Smooth muscle cell (in vitro differentiated cells): ENCODE data around the gene MAPK8. TPM values are rescaled to one million over a fixed set of nuclear protein-coding genes. Genes with fewer than 3 reads are reported as not detected.

Experiments
- DNase-seq: peaks from one replicate; lab custom pipeline; 2025; ENCODE audit not compliant: unreplicated experiment; lab: John Stamatoyannopoulos, UW
- H2AFZ ChIP-seq: fragments of 200-600 bp; sonication (generic); 2 replicates; pipeline ENCODE4 v1.6.0; 2016; ENCODE audit warnings: antibody characterized with exemption, low read depth, mild to moderate bottlenecking
- H3F3A ChIP-seq: fragments of 200-600 bp; sonication (generic); 2 replicates; pipeline ENCODE4 v1.6.0; 2017; ENCODE audit warnings: antibody characterized with exemption, low read depth
- H3K27ac ChIP-seq: fragments of 200-600 bp; sonication (generic); 2 replicates; pipeline ENCODE4 v1.5.1; 2016; ENCODE audit warnings: low read depth, mild to moderate bottlenecking
- H3K27me3 ChIP-seq: fragments of 200-600 bp; sonication (generic); 2 replicates; pipeline ENCODE4 v1.6.1; 2016; ENCODE audit warnings: low read depth, mild to moderate bottlenecking
- H3K36me3 ChIP-seq: fragments of 200-600 bp; sonication (generic); 2 replicates; pipeline ENCODE4 v1.5.1; 2016; ENCODE audit warnings: low read depth
- H3K4me1 ChIP-seq: fragments of 200-600 bp; sonication (generic); 2 replicates; pipeline ENCODE4 v1.5.1; 2016; ENCODE audit warnings: low read depth
- H3K4me2 ChIP-seq: fragments of 200-600 bp; sonication (generic); 2 replicates; pipeline ENCODE4 v1.6.0; 2016; ENCODE audit warnings: mild to moderate bottlenecking
- H3K4me3 ChIP-seq: fragments of 200-600 bp; sonication (generic); 2 replicates; pipeline ENCODE4 v1.5.1; 2016; ENCODE audit warnings: mild to moderate bottlenecking
- H3K79me2 ChIP-seq: fragments of 200-600 bp; sonication (generic); 2 replicates; pipeline ENCODE4 v1.6.0; 2016; ENCODE audit warnings: low read depth, mild to moderate bottlenecking
- H3K9ac ChIP-seq: fragments of 200-600 bp; sonication (generic); 2 replicates; pipeline ENCODE4 v1.6.0; 2016; ENCODE audit warnings: low read depth
- H3K9me3 ChIP-seq: fragments of 200-600 bp; sonication (generic); replicated peaks from 2 replicates; pipeline ENCODE4 v1.5.1; 2016; ENCODE audit warnings: low read depth
- H4K20me1 ChIP-seq: fragments of 200-600 bp; sonication (generic); 2 replicates; pipeline ENCODE4 v1.6.0; 2016; ENCODE audit warnings: low read depth
- WGBS: methylation state at CpG from one replicate; pipeline ENCODE4 v1.1.7; 2016; ENCODE audit warnings: low lambda C conversion rate; 5-methylcytosine and 5-hydroxymethylcytosine counted together
- polyA plus RNA-seq: library from polyadenylated mRNA; unstranded; fragments of >200 nt; fragmentation: Nextera tagmentation; extraction: Ambion mirVana; gene quantifications from 2 replicates; pipeline ENCODE4 v1.2.1, GENCODE V29; 2016
- total RNA-seq: library from RNA; depleted of rRNA; stranded (reverse); fragments of >200 nt; gene quantifications from 2 replicates; pipeline ENCODE4 v1.2.3, GENCODE V29; 2014
- TF ChIP-seq, protein P1 (sequence below): fragments of 200-600 bp; sonication (generic); IDR thresholded peaks from 2 replicates; pipeline ENCODE4 v1.5.1; 2017; ENCODE audit warnings: borderline replicate concordance, mild to moderate bottlenecking, antibody characterized with exemption; ENCODE audit not compliant: insufficient read depth, poor library complexity, severe bottlenecking

Gene MAPK8
- total and polyA plus RNA-seq, 2 experiments from 2014 or later, result 13.1 to 45.5 TPM

- Histone ChIP-seq H3K36me3 (no peaks in the 10 kb centered on the region), H3K4me2 (no peak overlapping the region), H3K27me3 (no peaks in the 10 kb centered on the region), H2AFZ (no peak overlapping the region), H4K20me1 (peaks cover 60% of the 10 kb centered on the region), H3K9me3 (no peaks in the 10 kb centered on the region), H3K27ac (no peak overlapping the region), H3F3A (peaks cover 3% of the 10 kb centered on the region), H3K4me3 (no peak overlapping the region), H3K79me2 (peaks cover 24% of the 10 kb centered on the region), H3K9ac (no peak overlapping the region), H3K4me1 (peaks cover 9% of the 10 kb centered on the region)
- TF ChIP-seq, protein P1, sequence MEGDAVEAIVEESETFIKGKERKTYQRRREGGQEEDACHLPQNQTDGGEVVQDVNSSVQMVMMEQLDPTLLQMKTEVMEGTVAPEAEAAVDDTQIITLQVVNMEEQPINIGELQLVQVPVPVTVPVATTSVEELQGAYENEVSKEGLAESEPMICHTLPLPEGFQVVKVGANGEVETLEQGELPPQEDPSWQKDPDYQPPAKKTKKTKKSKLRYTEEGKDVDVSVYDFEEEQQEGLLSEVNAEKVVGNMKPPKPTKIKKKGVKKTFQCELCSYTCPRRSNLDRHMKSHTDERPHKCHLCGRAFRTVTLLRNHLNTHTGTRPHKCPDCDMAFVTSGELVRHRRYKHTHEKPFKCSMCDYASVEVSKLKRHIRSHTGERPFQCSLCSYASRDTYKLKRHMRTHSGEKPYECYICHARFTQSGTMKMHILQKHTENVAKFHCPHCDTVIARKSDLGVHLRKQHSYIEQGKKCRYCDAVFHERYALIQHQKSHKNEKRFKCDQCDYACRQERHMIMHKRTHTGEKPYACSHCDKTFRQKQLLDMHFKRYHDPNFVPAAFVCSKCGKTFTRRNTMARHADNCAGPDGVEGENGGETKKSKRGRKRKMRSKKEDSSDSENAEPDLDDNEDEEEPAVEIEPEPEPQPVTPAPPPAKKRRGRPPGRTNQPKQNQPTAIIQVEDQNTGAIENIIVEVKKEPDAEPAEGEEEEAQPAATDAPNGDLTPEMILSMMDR, result no peak
- DNase-seq, result no peak
Observed at GRCh38 chr10:48384699-48384982, 78.2 kb downstream of the MAPK8 start.

GRCh38 chr10:48389272-48389671 lies 82.8 kb downstream of the MAPK8 start:
- WGBS, result 82% methylated on average over 2 of the region's 2 CpGs
- no peak overlapping the region for H2AFZ ChIP-seq
- H3K79me2 ChIP-seq, result peaks cover 30% of the 10 kb centered on the region

GRCh38 chr10:48389846-48390557 lies 83.5 kb downstream of the MAPK8 start:
- Histone ChIP-seq H3K4me3 (no peak overlapping the region), H3K79me2 (peaks cover 30% of the 10 kb centered on the region), H3K27ac (no peak overlapping the region), H3F3A (no peaks in the 10 kb centered on the region), H3K9me3 (no peaks in the 10 kb centered on the region), H3K36me3 (no peaks in the 10 kb centered on the region), H3K4me1 (peaks cover 5% of the 10 kb centered on the region), H3K9ac (no peak overlapping the region), H2AFZ (no peak overlapping the region), H4K20me1 (peaks cover 84% of the 10 kb centered on the region), H3K27me3 (no peaks in the 10 kb centered on the region), H3K4me2 (no peak overlapping the region)
- 97% methylated on average over 2 of the region's 2 CpGs for WGBS
- TF ChIP-seq, protein P1, result no peak
- no peak for DNase-seq

More at GRCh38 chr10:48389272-48389671, 82.8 kb downstream of the MAPK8 start:
- no peak overlapping the region for H3K9ac ChIP-seq
- no peaks in the 10 kb centered on the region for H3F3A ChIP-seq
- H3K4me3 ChIP-seq, result no peak overlapping the region
- no peak overlapping the region for H3K4me2 ChIP-seq
- H3K27me3 ChIP-seq, result no peaks in the 10 kb centered on the region
- peaks cover 84% of the 10 kb centered on the region for H4K20me1 ChIP-seq
- no peaks in the 10 kb centered on the region for H3K9me3 ChIP-seq
- no peaks in the 10 kb centered on the region for H3K36me3 ChIP-seq
- H3K27ac ChIP-seq, result no peak overlapping the region
- TF ChIP-seq, protein P1, result no peak
- peaks cover 5% of the 10 kb centered on the region for H3K4me1 ChIP-seq
- no peak for DNase-seq

DNA sequence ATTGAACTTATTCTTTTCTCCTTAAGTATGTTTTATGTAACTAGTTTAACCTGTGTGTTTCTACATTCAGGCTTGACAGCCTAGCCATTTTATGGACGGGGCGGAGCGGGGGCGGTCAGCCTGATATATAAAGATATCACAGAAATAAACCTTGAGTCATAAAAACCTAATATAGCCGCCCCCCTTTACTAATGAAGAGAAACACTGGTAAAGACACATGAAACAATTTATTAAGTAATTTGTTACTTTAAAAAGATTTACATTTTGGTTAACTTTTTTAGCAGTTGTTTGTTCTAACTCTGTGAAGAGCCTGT lies 84.0 kb downstream of the MAPK8 start:
- Histone ChIP-seq H3K79me2 (peaks cover 32% of the 10 kb centered on the region), H3K4me2 (no peak overlapping the region), H3K9ac (no peak overlapping the region), H3K9me3 (no peaks in the 10 kb centered on the region), H3K27me3 (no peaks in the 10 kb centered on the region), H3K4me3 (no peak overlapping the region), H3K36me3 (no peaks in the 10 kb centered on the region), H3F3A (no peaks in the 10 kb centered on the region), H3K4me1 (peaks cover 5% of the 10 kb centered on the region), H4K20me1 (peaks cover 87% of the 10 kb centered on the region), H2AFZ (no peak overlapping the region), H3K27ac (no peak overlapping the region)
- 91% methylated on average over 5 of the region's 5 CpGs for WGBS
- DNase-seq, result no peak
- TF ChIP-seq, protein P1, result no peak
